Smooth muscle cell of the umbilical artery (primary cell): ENCODE data around the gene CALM3. TPM values are rescaled to one million over a fixed set of nuclear protein-coding genes. Genes with fewer than 3 reads are reported as not detected.

Experiments
- total RNA-seq: library from RNA; depleted of rRNA; stranded (reverse); fragments of >200 nt; gene quantifications from 2 replicates; pipeline ENCODE4 v1.2.3, GENCODE V29; 2014

The CALM3 gene
- 146 and 342 TPM in 2 replicates for total RNA-seq

GRCh38 chr19:46601318-46602224, at the start of gene CALM3:
CALM3 (plus strand) TSS chr19:46601330; CDS start chr19:46601435, 105 bp downstream.

GRCh38 chr19:46624958-46625661, 24.0 kb downstream of the CALM3 start, which contains the start of gene PTGIR:
PTGIR (minus strand) TSS chr19:46625089; CDS start chr19:46624225, 864 bp downstream.

GRCh38 chr19:46635920-46636761, 35.0 kb downstream of the CALM3 start, which contains the start of gene GNG8:
GNG8 (minus strand) TSS chr19:46636202; CDS start chr19:46634682, 1,520 bp downstream.

Other genes starting within 250 kb of the CALM3 start
- gene CCDC8, start 187.8 kb upstream of the CALM3 start, total RNA-seq: 25.0 and 30.0 TPM in 2 replicates
- 0.09 and 0.30 TPM in 2 replicates for gene PNMA8C, start 172.4 kb upstream of the CALM3 start, total RNA-seq
- 2.8 and 16.3 TPM in 2 replicates for gene PNMA8A, start 129.8 kb upstream of the CALM3 start, total RNA-seq
- gene PNMA8B, start 105.5 kb upstream of the CALM3 start, total RNA-seq: 0.60 and 1.2 TPM in 2 replicates
- gene PTGIR, start 23.8 kb downstream of the CALM3 start, total RNA-seq: 6.8 and 9.1 TPM in 2 replicates
- gene GNG8, start 34.9 kb downstream of the CALM3 start, total RNA-seq: not detected in 2 replicates
- 2.2 and 5.0 TPM in 2 replicates for gene DACT3, start 59.9 kb downstream of the CALM3 start, total RNA-seq
- 11.0 and 28.1 TPM in 2 replicates for gene PRKD2, start 115.8 kb downstream of the CALM3 start, total RNA-seq
- 30.0 and 34.6 TPM in 2 replicates for gene FKRP, start 144.7 kb downstream of the CALM3 start, total RNA-seq
- 43.7 and 73.4 TPM in 2 replicates for gene STRN4, start 145.1 kb downstream of the CALM3 start, total RNA-seq
- gene SLC1A5, start 187.3 kb downstream of the CALM3 start, total RNA-seq: 153 and 200 TPM in 2 replicates
- 184 and 247 TPM in 2 replicates for gene AP2S1, start 249.5 kb downstream of the CALM3 start, total RNA-seq